Thymus (tissue), 11 donors: ENCODE measurements around the gene CACNG4. TPM values are rescaled to one million over a fixed set of nuclear protein-coding genes. Genes with fewer than 3 reads are reported as not detected.
A peak's percentile ranks its signal among the peaks of the same experiment; 100 is the strongest.

Experiments used
- DNase-seq, 9 donors: peaks; one replicate each; pipeline ENCODE4 v3.0.0-alpha.2; 2013; ENCODE audit warnings: low spot score in 9 of 9, low read depth in 6 of 9, missing footprints in 1 of 9
- H3K27ac ChIP-seq, 2 donors: one replicate each; pipeline ENCODE4 v1.5.1; 2013; ENCODE audit warnings: control low read depth in 1 of 2, low read depth in 1 of 2, low read length in 1 of 2, mild to moderate bottlenecking in 1 of 2, moderate library complexity in 1 of 2
- H3K27me3 ChIP-seq, 2 donors: one replicate each; pipeline ENCODE4 v1.5.1; 2013; ENCODE audit warnings: low read length in 1 of 2; ENCODE audit not compliant: control insufficient read depth in 2 of 2, insufficient read depth in 1 of 2
- H3K36me3 ChIP-seq, 2 donors: one replicate each; pipeline ENCODE4 v1.5.1; 2013; ENCODE audit warnings: low read length in 1 of 2, mild to moderate bottlenecking in 1 of 2, moderate library complexity in 1 of 2; ENCODE audit not compliant: control insufficient read depth in 2 of 2, insufficient read depth in 2 of 2
- H3K4me1 ChIP-seq, 2 donors: one replicate each; pipeline ENCODE4 v1.5.1; 2013; ENCODE audit warnings: low read length in 2 of 2; ENCODE audit not compliant: control insufficient read depth in 2 of 2, insufficient read depth in 2 of 2
- H3K4me3 ChIP-seq, 2 donors: one replicate each; pipeline ENCODE4 v1.5.1; 2013; ENCODE audit warnings: low read length in 2 of 2, control low read depth in 1 of 2, mild to moderate bottlenecking in 1 of 2
- H3K9me3 ChIP-seq, 2 donors: one replicate each; pipeline ENCODE4 v1.5.1; 2013; ENCODE audit warnings: low read length in 1 of 2, mild to moderate bottlenecking in 1 of 2; ENCODE audit not compliant: control insufficient read depth in 2 of 2, insufficient read depth in 1 of 2
- WGBS: extraction: QIAGEN DNeasy Blood & Tissue Kit; methylation state at CpG from one replicate; pipeline ENCODE4 v1.1.7; 2013; 5-methylcytosine and 5-hydroxymethylcytosine counted together
- polyA plus RNA-seq: library from polyadenylated mRNA; stranded (reverse); fragments of 200-250 nt; gene quantifications from one replicate; pipeline ENCODE4 v1.2.3, GENCODE V29; 2013
- total RNA-seq: library from RNA; stranded (reverse); fragments of 120-200 nt; gene quantifications from one replicate; pipeline ENCODE4 v1.2.4, GENCODE V29; 2013
- donor health status: healthy.

The CACNG4 gene
- total and polyA plus RNA-seq, 2 donors = 0.07 to 0.09 TPM

DNA sequence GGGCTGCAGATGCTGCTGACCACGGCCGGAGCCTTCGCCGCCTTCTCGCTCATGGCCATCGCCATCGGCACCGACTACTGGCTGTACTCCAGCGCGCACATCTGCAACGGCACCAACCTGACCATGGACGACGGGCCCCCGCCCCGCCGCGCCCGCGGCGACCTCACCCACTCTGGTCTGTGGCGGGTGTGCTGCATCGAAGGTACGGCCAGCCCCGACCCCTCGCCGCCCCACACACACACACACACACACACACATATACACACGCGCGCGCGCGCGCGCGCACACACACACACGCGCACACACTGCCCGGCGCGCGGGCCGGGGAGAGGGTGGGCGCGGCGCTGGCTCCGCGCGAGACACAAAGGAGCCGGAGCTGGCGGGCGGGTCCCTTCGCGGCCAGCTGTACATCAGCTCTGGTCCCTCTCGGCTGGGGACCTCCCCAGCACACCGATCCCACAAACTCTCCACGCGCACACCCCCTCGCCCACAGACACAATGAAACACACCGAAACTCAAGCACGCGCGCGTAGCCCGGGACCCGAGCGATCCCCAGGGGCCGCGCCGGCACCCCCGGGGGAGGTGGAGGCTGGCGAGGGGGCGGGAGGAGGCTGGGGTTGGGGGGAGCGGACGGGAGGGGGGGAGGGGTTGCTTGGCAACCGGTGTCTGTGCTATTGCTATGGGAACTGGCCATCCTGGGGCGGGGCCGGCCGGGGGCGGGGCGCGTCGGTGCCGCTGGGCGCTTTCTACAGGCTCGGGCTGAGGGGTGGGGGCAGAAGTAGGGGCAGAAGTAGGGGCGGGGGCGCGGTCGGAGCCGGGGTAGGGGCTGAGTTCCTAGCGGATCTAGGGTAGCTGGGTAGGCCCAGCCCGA, 658 bp downstream of the CACNG4 start:
- peak in 1 of 9 donors; percentile 6 for DNase-seq
- H3K9me3 ChIP-seq = no peaks in the 10 kb centered on the region
- peaks cover 6% of the 10 kb centered on the region in 2 donors for H3K4me1 ChIP-seq
- WGBS = 1% methylated on average over 92 of the region's 92 CpGs
- no peak overlapping the region for H3K27ac ChIP-seq
- H3K4me3 ChIP-seq = peak overlapping the region in 1 of 2 donors; percentile 36
- H3K36me3 ChIP-seq = no peaks in the 10 kb centered on the region
- H3K27me3 ChIP-seq = peaks cover 55 to 88% of the 10 kb centered on the region in 2 donors

DNA sequence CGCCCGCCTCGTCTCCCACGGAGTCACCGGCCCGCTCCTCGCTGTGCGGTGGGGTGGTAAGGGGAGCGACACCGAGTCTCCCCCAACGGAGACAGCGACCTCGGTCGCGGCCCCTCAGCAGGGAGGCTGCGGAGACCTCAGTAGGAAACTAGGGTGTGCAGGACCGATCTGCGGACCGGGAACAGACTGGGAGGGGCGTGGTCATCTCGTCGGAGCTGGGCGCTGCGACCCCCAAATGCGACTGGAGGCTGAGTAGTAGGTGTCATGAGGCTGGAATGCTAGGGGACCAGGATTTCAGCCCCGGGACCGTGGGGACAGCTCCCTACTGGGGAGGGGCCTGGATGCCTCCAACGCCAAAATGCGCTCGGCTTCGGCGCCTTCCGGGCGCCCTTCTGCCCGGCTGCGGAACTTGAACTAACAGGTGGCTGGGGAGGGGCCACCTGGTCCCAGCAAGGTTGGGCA, 1.3 kb downstream of the CACNG4 start:
- H3K4me1 ChIP-seq = peaks cover 6% of the 10 kb centered on the region in 2 donors
- DNase-seq = no peak
- H3K9me3 ChIP-seq = no peaks in the 10 kb centered on the region
- H3K27ac ChIP-seq = no peak overlapping the region
- H3K4me3 ChIP-seq = peak overlapping the region in 1 of 2 donors; percentile 36
- H3K36me3 ChIP-seq = no peaks in the 10 kb centered on the region
- 2% methylated on average over 36 of the region's 36 CpGs for WGBS
- H3K27me3 ChIP-seq = peaks cover 55 to 87% of the 10 kb centered on the region in 2 donors

DNA sequence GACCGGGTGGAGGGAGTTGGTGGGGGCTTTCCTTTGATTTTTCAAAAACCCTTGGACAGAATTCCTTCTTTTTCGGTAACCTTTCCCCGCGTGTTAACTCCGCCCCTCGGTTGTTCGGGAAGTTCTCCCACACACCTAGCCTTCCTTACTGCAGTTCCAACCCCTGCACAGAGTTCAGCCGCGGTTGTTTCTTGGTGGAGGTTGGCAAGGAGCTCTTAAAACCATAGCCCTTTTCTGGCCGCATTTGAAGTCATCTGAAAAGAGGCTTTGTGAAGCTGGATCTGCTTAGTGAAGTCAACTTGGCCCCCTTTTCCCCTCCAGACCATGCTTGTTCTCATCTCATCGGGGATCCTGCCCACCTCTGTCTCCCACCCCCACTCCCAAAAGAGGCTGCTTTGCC, 1.8 kb downstream of the CACNG4 start:
- H3K4me3 ChIP-seq = peak overlapping the region in 1 of 2 donors; percentile 36
- peaks cover 55 to 87% of the 10 kb centered on the region in 2 donors for H3K27me3 ChIP-seq
- no peaks in the 10 kb centered on the region for H3K9me3 ChIP-seq
- H3K4me1 ChIP-seq = peaks cover 6% of the 10 kb centered on the region in 2 donors
- no peak for DNase-seq
- H3K27ac ChIP-seq = no peak overlapping the region
- 14% methylated on average over 11 of the region's 11 CpGs for WGBS
- H3K36me3 ChIP-seq = no peaks in the 10 kb centered on the region

DNA sequence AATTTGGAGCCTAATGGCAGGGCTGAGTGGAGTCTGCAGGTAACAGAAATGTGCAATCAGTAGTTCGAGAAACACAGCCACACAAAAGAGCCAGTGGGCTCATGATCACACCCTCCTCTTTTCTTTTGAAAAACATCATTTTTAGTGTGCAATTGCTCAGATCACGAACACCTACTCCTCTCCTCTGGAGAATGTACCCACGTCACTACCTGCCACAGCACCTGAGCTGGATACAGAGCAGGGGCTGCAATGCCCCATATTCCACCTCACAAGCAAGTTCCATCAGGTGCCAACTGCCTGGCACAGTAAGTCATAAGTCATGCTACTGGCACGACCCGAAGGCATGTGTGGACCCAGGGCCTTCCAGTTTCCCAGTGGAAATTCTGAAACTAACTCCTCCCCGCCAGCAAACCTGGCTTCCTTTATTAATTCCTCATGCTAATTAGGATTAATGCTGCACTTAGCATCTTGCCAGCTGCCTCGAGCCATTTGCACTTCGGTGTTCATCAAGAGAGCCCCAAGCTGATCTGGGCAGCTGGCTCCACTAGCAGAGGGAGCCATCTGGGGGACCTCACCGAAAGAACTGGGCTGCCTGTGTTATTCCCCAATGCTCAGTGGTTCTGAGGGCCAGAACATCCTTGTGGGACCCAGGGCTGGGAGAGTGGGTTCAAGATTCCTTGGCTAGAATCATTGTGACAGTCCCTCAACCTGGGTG, 2.4 kb downstream of the CACNG4 start:
- Histone ChIP-seq H3K9me3 (no peaks in the 10 kb centered on the region), H3K27me3 (peaks cover 55 to 88% of the 10 kb centered on the region in 2 donors), H3K4me3 (no peak overlapping the region), H3K36me3 (no peaks in the 10 kb centered on the region), H3K4me1 (peaks cover 6% of the 10 kb centered on the region in 2 donors), H3K27ac (no peak overlapping the region)
- DNase-seq = no peak
- WGBS = 82% methylated on average over 9 of the region's 9 CpGs

DNA sequence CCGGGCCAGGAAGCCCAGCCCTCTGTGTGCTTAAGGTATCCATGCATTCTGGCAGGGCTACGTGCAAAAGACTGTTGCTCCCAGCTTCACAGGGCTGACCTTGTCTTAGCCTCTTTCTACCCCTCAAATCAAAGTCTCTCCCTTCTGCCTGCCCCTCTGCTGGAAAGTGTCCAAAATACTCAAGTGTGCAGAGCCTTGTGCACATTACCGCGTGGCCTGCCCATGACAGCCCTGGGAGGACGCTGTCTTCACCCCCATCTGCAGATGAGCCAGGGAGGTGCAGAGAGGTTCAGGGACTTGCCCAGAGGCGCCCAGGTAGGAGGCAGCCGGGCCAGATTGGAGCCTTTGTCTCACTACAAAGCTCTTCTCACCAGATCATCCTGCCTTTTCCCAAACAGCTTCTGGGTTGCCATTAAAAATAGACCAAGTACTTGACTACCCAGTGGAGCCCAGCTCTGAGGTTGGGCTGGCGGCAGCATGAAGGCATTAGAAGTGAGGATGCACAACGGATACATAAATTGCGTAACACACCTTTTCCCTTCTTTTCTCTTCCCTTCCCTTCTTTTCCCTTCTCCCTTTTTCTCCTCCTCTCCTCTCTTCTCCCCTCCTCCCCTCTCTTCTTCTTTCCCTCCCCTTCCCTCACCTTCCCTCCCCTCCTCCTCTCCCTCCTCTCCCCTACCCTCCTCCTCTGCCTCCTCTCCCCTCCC, 3.5 kb downstream of the CACNG4 start:
- Histone ChIP-seq H3K4me3 (no peak overlapping the region), H3K9me3 (no peaks in the 10 kb centered on the region), H3K27me3 (peaks cover 49 to 81% of the 10 kb centered on the region in 2 donors), H3K27ac (no peak overlapping the region), H3K36me3 (no peaks in the 10 kb centered on the region), H3K4me1 (peaks cover 6% of the 10 kb centered on the region in 2 donors)
- 84% methylated on average over 10 of the region's 10 CpGs for WGBS
- no peak for DNase-seq

DNA sequence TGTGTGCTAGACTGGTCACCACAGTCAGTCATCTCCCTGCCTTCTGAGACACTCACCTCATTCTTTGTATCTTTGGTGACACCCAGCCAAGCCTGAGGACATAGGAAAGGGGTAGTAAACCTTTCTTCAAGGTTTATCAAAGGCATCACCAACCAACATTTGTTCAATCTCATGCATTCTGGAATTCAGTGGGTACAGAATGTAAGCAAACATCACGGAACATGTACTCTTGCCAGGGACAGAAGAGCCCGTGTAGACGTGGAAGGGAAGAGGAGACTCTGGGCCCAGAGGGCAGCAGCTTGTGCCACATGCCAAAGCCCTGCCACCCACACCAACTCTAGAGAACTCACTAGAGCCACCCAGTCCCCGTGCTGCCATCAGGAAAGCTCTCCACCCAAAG, 4.4 kb downstream of the CACNG4 start:
- no peak overlapping the region for H3K27ac ChIP-seq
- peaks cover 6% of the 10 kb centered on the region in 2 donors for H3K4me1 ChIP-seq
- no peak overlapping the region for H3K4me3 ChIP-seq
- WGBS = 91% methylated on average over 4 of the region's 4 CpGs
- peaks cover 40 to 80% of the 10 kb centered on the region in 2 donors for H3K27me3 ChIP-seq
- DNase-seq = no peak
- H3K9me3 ChIP-seq = no peaks in the 10 kb centered on the region
- no peaks in the 10 kb centered on the region for H3K36me3 ChIP-seq

DNA sequence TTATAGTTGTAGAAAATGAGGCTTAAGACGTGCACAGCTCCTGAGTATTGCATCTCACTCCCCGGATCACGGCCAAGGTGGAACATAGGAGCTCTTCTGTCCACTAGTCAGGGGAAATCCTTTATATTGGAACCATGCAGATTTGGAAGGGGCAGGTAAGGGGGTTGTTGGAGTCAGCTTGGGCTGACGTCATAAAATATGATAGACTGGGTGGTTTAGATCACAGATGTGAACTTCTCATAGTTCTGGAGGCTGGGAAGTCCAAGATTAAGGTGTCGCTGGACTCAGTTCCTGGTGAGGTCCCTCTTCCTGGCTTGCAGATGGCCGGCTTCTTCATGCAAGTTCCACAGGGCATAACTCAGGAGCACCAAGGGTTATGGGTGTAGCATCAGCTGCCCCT, 5.6 kb downstream of the CACNG4 start:
- Histone ChIP-seq H3K27ac (no peak overlapping the region), H3K27me3 (peaks cover 28 to 82% of the 10 kb centered on the region in 2 donors), H3K4me1 (peaks cover 6% of the 10 kb centered on the region in 2 donors), H3K36me3 (no peaks in the 10 kb centered on the region), H3K4me3 (no peak overlapping the region), H3K9me3 (no peaks in the 10 kb centered on the region)
- 94% methylated on average over 6 of the region's 6 CpGs for WGBS
- no peak for DNase-seq

DNA sequence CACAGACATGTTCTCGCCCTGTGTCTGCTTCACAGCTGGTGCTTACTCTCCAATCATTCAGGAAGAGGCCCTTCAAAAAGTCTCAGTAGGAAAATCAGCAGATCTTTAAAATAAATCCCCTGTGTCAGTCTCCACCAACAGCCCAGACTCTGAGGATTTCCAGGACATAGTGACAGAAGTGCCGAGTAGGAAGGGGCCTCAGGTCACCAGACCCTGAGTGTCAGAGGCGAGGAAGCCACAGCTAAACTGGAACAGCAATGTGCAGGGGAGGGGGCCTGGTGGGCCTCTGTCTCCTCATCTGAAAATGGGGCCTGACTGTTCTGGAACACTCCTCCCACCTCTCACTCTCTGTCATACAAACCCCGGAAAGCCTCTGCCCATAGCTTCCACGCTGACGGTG, 6.3 kb downstream of the CACNG4 start:
- H3K36me3 ChIP-seq = no peaks in the 10 kb centered on the region
- peaks cover 21 to 83% of the 10 kb centered on the region in 2 donors for H3K27me3 ChIP-seq
- 96% methylated on average over 6 of the region's 6 CpGs for WGBS
- no peaks in the 10 kb centered on the region for H3K9me3 ChIP-seq
- no peak overlapping the region for H3K27ac ChIP-seq
- peaks cover 4 to 5% of the 10 kb centered on the region in 2 donors for H3K4me1 ChIP-seq
- DNase-seq = no peak
- H3K4me3 ChIP-seq = no peak overlapping the region
